HepG2 (cell line): Measurements from ENCODE around the gene ARHGEF40. TPM values are rescaled to one million over a fixed set of nuclear protein-coding genes. Genes with fewer than 3 reads are reported as not detected.

ENCODE experiments used
- BHLHE40 ChIP-seq: IDR thresholded peaks from 2 replicates; pipeline ENCODE4 v1.6.1; 2011; ENCODE audit warnings: low read length, improper control_type of control experiment
- IRX3 ChIP-seq: sonication (generic); formaldehyde crosslinking; IDR thresholded peaks from 2 replicates; pipeline ENCODE4 v1.8.1; 2023; ENCODE audit warnings: mild to moderate bottlenecking, low read depth, missing genetic modification reagents, borderline replicate concordance
- KDM2A ChIP-seq: sonication (generic); formaldehyde crosslinking; IDR thresholded peaks from 2 replicates; pipeline ENCODE4 v1.4.0; 2020; ENCODE audit warnings: low read depth, missing genetic modification reagents, borderline replicate concordance
- KLF11 ChIP-seq: IDR thresholded peaks from 2 replicates; pipeline ENCODE4 v1.6.1; 2016; ENCODE audit warnings: missing compliant biosample characterization
- MEF2D ChIP-seq: sonication (generic); formaldehyde crosslinking; IDR thresholded peaks from 2 replicates; pipeline ENCODE4 v1.5.1; 2020; ENCODE audit warnings: mild to moderate bottlenecking, missing genetic modification reagents
- MXD4 ChIP-seq: IDR thresholded peaks from 2 replicates; pipeline ENCODE4 v1.6.1; 2016; ENCODE audit warnings: mild to moderate bottlenecking, missing biosample characterization, missing genetic modification reagents
- MYC ChIP-seq: sonication (generic); formaldehyde crosslinking; IDR thresholded peaks from 2 replicates; pipeline ENCODE4 v1.9.0; 2021; ENCODE audit warnings: missing genetic modification reagents, borderline replicate concordance
- PAX8 ChIP-seq: sonication (generic); formaldehyde crosslinking; IDR thresholded peaks from 2 replicates; pipeline ENCODE4 v1.8.0; 2022; ENCODE audit warnings: mild to moderate bottlenecking, missing genetic modification reagents, borderline replicate concordance
- SOX13 ChIP-seq, 3 experiments: fragments of 450-650 bp in 1 of 3; sonication (generic) in 1 of 3; formaldehyde crosslinking in 1 of 3; IDR thresholded peaks in 2 of 3; conservative IDR thresholded peaks in 1 of 3; 2 replicates each; pipeline versions ENCODE4 v1.5.0 to v1.6.1; 2016 to 2020; ENCODE audit warnings: antibody characterized with exemption in 1 of 3, mild to moderate bottlenecking in 1 of 3, missing compliant biosample characterization in 1 of 3, missing genetic modification reagents in 1 of 3, moderate library complexity in 1 of 3
- ZMYM3 ChIP-seq: sonication (generic); formaldehyde crosslinking; IDR thresholded peaks from 2 replicates; pipeline ENCODE4 v1.5.1; 2020; ENCODE audit warnings: mild to moderate bottlenecking, missing genetic modification reagents
- ZNF451 ChIP-seq: sonication (generic); formaldehyde crosslinking; IDR thresholded peaks from 2 replicates; pipeline ENCODE4 v1.5.0; 2020; ENCODE audit warnings: mild to moderate bottlenecking, missing genetic modification reagents
- polyA plus RNA-seq, 8 experiments: library from polyadenylated mRNA; depleted of rRNA in 3 of 8; stranded (reverse) in 7 of 8; unstranded in 1 of 8; fragments of >200 nt; fragmentation: Illumina TruSeq in 4 of 8; extraction: Trizol in 4 of 8; gene quantifications; 2 replicates each; pipeline versions ENCODE4 v1.2.1 to v1.2.3, GENCODE V29; 2011 to 2016; ENCODE audit warnings: low read depth in 4 of 8, missing spikeins in 1 of 8, mixed read lengths in 1 of 8; ENCODE audit not compliant: insufficient read depth in 1 of 8
- total RNA-seq, 5 experiments: library from RNA; depleted of rRNA; stranded (reverse); fragments of >200 nt; fragmentation: Illumina TruSeq; extraction: Trizol; gene quantifications; 2 replicates each; pipeline ENCODE4 v1.2.3, GENCODE V29; 2016; ENCODE audit warnings: low read depth in 1 of 5
- TF ChIP-seq, protein P1 (sequence below): sonication (generic); formaldehyde crosslinking; IDR thresholded peaks from 2 replicates; pipeline ENCODE4 v1.9.0; 2022; ENCODE audit warnings: missing genetic modification reagents, mild to moderate bottlenecking, borderline replicate concordance
- TF ChIP-seq, protein P2 (sequence below): sonication (generic); formaldehyde crosslinking; conservative IDR thresholded peaks from 2 replicates; pipeline ENCODE4 v1.4.0; 2020; ENCODE audit warnings: missing genetic modification reagents
- TF ChIP-seq, protein P3 (sequence below): sonication (generic); formaldehyde crosslinking; IDR thresholded peaks from 2 replicates; pipeline ENCODE4 v1.5.0; 2020; ENCODE audit warnings: missing genetic modification reagents, mild to moderate bottlenecking, borderline replicate concordance
- TF ChIP-seq, protein P4 (sequence below): sonication (generic); formaldehyde crosslinking; IDR thresholded peaks from 2 replicates; pipeline ENCODE4 v1.8.0; 2022; ENCODE audit warnings: missing genetic modification reagents, mild to moderate bottlenecking, borderline replicate concordance
- TF ChIP-seq, protein P5 (sequence below): sonication (generic); formaldehyde crosslinking; IDR thresholded peaks from 2 replicates; pipeline ENCODE4 v1.5.1; 2020; ENCODE audit warnings: mild to moderate bottlenecking, missing genetic modification reagents, moderate library complexity
- TF ChIP-seq, protein P6 (sequence below): IDR thresholded peaks from 2 replicates; pipeline ENCODE4 v1.6.1; 2016; ENCODE audit warnings: low read depth, control low read depth

The ARHGEF40 gene
- total and polyA plus RNA-seq, 2 of the 13 experiments (the other 11 are each of a cell fraction or from before 2014, with no cell fraction given), result 28.1 to 78.1 TPM

DNA sequence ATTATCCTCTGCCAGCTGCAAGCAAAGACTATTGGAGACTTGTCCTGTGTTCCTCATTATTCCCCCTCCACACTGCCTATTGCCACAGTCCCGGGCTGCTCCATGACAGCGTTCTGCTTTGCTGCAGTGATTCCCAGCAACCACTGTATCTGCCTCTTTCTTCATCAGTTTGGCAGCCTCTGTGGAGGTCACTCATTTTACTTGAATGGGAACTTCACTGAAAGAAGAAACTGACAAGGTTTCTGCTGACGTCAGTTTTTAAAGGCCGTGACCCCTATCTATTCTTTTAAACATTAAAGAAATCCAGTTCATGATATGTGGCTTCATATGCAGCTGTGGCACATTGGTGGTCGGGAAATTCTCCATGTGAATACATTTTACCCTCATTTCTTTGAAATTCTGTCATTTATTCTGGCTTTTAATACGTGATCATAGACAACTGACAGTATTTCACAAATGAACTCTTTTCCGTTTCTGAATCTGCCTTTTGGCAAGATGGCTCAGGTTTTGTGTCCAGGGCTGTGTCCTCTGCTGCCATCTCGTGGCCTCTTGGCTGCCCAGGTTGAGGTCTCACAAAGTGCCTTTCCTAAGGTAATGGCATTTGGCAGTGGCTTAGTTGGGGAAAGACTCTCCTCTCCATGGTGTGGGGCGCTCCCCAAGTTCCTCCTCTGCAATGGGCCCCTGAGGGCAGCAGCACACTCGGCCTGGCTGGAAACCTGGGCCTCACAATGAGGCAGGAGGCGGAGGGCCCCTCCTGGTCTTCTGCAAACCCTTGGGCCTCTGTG is 36.6 kb downstream of the ARHGEF40 start (continued):
- TF ChIP-seq SOX13 (IDR thresholded peaks at IDR 0.05) (no peak), SOX13 (CRISPR knock-in tag; conservative IDR thresholded peaks at IDR 0.05 in 1 of 2, IDR thresholded peaks at IDR 0.05 in 1 of 2) (peak in 1 of 2 experiments; percentile 38; a peak in 1 of 4 replicates), MXD4 (CRISPR knock-in tag) (no peak), ZNF451 (CRISPR knock-in tag) (no peak), BHLHE40 (no peak), PAX8 (no peak), KDM2A (CRISPR knock-in tag) (peak; percentile 90), MEF2D (CRISPR knock-in tag) (peak; percentile 66; the same call in 1 of the 2 replicates), KLF11 (CRISPR knock-in tag) (peak; percentile 14; the same call in 1 of the 2 replicates), ZMYM3 (0 out of 2 replicates have a peak, but pooled peaks have one; percentile 57), MYC (peak; percentile 38; the same call in 1 of the 2 replicates), IRX3 (CRISPR knock-in tag) (no peak)
- TF ChIP-seq, protein P1, sequence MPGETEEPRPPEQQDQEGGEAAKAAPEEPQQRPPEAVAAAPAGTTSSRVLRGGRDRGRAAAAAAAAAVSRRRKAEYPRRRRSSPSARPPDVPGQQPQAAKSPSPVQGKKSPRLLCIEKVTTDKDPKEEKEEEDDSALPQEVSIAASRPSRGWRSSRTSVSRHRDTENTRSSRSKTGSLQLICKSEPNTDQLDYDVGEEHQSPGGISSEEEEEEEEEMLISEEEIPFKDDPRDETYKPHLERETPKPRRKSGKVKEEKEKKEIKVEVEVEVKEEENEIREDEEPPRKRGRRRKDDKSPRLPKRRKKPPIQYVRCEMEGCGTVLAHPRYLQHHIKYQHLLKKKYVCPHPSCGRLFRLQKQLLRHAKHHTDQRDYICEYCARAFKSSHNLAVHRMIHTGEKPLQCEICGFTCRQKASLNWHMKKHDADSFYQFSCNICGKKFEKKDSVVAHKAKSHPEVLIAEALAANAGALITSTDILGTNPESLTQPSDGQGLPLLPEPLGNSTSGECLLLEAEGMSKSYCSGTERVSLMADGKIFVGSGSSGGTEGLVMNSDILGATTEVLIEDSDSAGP (CRISPR knock-in tag), result peak; percentile 36
- TF ChIP-seq, protein P2, sequence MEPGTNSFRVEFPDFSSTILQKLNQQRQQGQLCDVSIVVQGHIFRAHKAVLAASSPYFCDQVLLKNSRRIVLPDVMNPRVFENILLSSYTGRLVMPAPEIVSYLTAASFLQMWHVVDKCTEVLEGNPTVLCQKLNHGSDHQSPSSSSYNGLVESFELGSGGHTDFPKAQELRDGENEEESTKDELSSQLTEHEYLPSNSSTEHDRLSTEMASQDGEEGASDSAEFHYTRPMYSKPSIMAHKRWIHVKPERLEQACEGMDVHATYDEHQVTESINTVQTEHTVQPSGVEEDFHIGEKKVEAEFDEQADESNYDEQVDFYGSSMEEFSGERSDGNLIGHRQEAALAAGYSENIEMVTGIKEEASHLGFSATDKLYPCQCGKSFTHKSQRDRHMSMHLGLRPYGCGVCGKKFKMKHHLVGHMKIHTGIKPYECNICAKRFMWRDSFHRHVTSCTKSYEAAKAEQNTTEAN (CRISPR knock-in tag), result 0 out of 2 replicates have a peak, but pooled peaks have one; percentile 41
- TF ChIP-seq, protein P3, sequence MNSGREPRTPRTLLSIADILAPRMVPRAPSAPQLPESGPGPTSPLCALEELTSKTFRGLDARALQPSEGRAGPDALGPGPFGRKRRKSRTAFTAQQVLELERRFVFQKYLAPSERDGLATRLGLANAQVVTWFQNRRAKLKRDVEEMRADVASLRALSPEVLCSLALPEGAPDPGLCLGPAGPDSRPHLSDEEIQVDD, result 0 out of 2 replicates have a peak, but pooled peaks have one; percentile 19
- TF ChIP-seq, protein P4, sequence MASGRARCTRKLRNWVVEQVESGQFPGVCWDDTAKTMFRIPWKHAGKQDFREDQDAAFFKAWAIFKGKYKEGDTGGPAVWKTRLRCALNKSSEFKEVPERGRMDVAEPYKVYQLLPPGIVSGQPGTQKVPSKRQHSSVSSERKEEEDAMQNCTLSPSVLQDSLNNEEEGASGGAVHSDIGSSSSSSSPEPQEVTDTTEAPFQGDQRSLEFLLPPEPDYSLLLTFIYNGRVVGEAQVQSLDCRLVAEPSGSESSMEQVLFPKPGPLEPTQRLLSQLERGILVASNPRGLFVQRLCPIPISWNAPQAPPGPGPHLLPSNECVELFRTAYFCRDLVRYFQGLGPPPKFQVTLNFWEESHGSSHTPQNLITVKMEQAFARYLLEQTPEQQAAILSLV (CRISPR knock-in tag), result no peak
- TF ChIP-seq, protein P5, sequence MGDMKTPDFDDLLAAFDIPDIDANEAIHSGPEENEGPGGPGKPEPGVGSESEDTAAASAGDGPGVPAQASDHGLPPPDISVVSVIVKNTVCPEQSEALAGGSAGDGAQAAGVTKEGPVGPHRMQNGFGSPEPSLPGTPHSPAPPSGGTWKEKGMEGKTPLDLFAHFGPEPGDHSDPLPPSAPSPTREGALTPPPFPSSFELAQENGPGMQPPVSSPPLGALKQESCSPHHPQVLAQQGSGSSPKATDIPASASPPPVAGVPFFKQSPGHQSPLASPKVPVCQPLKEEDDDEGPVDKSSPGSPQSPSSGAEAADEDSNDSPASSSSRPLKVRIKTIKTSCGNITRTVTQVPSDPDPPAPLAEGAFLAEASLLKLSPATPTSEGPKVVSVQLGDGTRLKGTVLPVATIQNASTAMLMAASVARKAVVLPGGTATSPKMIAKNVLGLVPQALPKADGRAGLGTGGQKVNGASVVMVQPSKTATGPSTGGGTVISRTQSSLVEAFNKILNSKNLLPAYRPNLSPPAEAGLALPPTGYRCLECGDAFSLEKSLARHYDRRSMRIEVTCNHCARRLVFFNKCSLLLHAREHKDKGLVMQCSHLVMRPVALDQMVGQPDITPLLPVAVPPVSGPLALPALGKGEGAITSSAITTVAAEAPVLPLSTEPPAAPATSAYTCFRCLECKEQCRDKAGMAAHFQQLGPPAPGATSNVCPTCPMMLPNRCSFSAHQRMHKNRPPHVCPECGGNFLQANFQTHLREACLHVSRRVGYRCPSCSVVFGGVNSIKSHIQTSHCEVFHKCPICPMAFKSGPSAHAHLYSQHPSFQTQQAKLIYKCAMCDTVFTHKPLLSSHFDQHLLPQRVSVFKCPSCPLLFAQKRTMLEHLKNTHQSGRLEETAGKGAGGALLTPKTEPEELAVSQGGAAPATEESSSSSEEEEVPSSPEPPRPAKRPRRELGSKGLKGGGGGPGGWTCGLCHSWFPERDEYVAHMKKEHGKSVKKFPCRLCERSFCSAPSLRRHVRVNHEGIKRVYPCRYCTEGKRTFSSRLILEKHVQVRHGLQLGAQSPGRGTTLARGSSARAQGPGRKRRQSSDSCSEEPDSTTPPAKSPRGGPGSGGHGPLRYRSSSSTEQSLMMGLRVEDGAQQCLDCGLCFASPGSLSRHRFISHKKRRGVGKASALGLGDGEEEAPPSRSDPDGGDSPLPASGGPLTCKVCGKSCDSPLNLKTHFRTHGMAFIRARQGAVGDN, result peak; percentile 77
- TF ChIP-seq, protein P6, sequence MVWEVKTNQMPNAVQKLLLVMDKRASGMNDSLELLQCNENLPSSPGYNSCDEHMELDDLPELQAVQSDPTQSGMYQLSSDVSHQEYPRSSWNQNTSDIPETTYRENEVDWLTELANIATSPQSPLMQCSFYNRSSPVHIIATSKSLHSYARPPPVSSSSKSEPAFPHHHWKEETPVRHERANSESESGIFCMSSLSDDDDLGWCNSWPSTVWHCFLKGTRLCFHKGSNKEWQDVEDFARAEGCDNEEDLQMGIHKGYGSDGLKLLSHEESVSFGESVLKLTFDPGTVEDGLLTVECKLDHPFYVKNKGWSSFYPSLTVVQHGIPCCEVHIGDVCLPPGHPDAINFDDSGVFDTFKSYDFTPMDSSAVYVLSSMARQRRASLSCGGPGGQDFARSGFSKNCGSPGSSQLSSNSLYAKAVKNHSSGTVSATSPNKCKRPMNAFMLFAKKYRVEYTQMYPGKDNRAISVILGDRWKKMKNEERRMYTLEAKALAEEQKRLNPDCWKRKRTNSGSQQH (CRISPR knock-in tag), result peak; percentile 70; the same call in 1 of the 2 replicates
